Measurements from ENCODE around the gene NNT.

The NNT gene

GRCh38 chr5:43677253-43677652 is 74.3 kb downstream of the NNT start:
- H3K9me3 ChIP-seq (ENCODE audit: insufficient read depth, low read length): no peaks in the 10 kb centered on the region
- H3F3A ChIP-seq (ENCODE audit: insufficient read depth): no peaks in the 10 kb centered on the region
- no peak overlapping the region for H3K4me2 ChIP-seq (ENCODE audit: low read depth, low read length, poor library complexity, severe bottlenecking)
- no peaks in the 10 kb centered on the region for H3K79me2 ChIP-seq (ENCODE audit: insufficient read depth, low read length)
- TF ChIP-seq EZH2phosphoT487 (conservative IDR thresholded peaks at IDR 0.05; ENCODE audit: low read length): no peak
- TF ChIP-seq, protein P1, sequence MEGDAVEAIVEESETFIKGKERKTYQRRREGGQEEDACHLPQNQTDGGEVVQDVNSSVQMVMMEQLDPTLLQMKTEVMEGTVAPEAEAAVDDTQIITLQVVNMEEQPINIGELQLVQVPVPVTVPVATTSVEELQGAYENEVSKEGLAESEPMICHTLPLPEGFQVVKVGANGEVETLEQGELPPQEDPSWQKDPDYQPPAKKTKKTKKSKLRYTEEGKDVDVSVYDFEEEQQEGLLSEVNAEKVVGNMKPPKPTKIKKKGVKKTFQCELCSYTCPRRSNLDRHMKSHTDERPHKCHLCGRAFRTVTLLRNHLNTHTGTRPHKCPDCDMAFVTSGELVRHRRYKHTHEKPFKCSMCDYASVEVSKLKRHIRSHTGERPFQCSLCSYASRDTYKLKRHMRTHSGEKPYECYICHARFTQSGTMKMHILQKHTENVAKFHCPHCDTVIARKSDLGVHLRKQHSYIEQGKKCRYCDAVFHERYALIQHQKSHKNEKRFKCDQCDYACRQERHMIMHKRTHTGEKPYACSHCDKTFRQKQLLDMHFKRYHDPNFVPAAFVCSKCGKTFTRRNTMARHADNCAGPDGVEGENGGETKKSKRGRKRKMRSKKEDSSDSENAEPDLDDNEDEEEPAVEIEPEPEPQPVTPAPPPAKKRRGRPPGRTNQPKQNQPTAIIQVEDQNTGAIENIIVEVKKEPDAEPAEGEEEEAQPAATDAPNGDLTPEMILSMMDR (IDR thresholded peaks at IDR 0.05; ENCODE audit: insufficient read depth, low read length, poor library complexity, severe bottlenecking): no peak
- H3K36me3 ChIP-seq (ENCODE audit: low read length): peaks cover 23% of the 10 kb centered on the region
- H3K4me3 ChIP-seq (ENCODE audit: insufficient read depth, low read length, poor library complexity, severe bottlenecking): no peak overlapping the region
- H3K27ac ChIP-seq (ENCODE audit: low read depth, low read length): no peak overlapping the region
- H3K27me3 ChIP-seq (ENCODE audit: low read length): no peaks in the 10 kb centered on the region
- no peak overlapping the region for H3K9ac ChIP-seq (ENCODE audit: low read length)
- no peak overlapping the region for H2AFZ ChIP-seq (ENCODE audit: low read depth, low read length, severe bottlenecking)
- no peaks in the 10 kb centered on the region for H3K9me2 ChIP-seq (replicated peaks; ENCODE audit: insufficient read depth, low read length)
- no peaks in the 10 kb centered on the region for H4K20me1 ChIP-seq (ENCODE audit: low read depth, low read length)

DNA sequence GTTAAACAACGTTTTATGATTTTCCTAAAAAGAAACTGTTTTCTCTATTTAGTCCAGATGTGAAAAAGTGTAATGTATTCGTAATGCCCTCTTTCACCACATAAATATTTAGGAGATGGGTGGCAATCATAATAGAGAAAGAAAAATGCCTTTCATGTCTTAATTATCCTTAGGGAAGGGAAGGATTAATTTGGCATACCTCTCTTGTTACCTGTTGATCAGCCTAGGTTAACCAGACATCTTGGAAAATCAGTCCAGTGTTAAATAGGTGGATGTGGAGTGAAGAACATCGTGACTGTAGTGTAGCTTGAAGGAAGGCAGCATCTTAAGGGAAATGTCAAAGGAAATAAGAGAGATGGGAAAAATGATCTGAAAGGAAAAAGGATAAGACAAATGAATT is 76.2 kb downstream of the NNT start:
- Histone ChIP-seq H3K9me2 (replicated peaks; ENCODE audit: insufficient read depth, low read length) (no peaks in the 10 kb centered on the region), H3K9me3 (ENCODE audit: insufficient read depth, low read length) (no peaks in the 10 kb centered on the region), H2AFZ (ENCODE audit: low read depth, low read length, severe bottlenecking) (no peak overlapping the region), H3K79me2 (ENCODE audit: insufficient read depth, low read length) (no peaks in the 10 kb centered on the region), H3K4me3 (ENCODE audit: insufficient read depth, low read length, poor library complexity, severe bottlenecking) (no peak overlapping the region), H3K36me3 (ENCODE audit: low read length) (peaks cover 24% of the 10 kb centered on the region), H4K20me1 (ENCODE audit: low read depth, low read length) (no peaks in the 10 kb centered on the region), H3K27ac (ENCODE audit: low read depth, low read length) (no peak overlapping the region), H3K9ac (ENCODE audit: low read length) (no peak overlapping the region), H3K4me2 (ENCODE audit: low read depth, low read length, poor library complexity, severe bottlenecking) (no peak overlapping the region), H3F3A (ENCODE audit: insufficient read depth) (no peaks in the 10 kb centered on the region), H3K27me3 (ENCODE audit: low read length) (no peaks in the 10 kb centered on the region)
- TF ChIP-seq EZH2phosphoT487 (conservative IDR thresholded peaks at IDR 0.05; ENCODE audit: low read length): no peak
- TF ChIP-seq, protein P1 (IDR thresholded peaks at IDR 0.05; ENCODE audit: insufficient read depth, low read length, poor library complexity, severe bottlenecking): no peak

GRCh38 chr5:43680286-43680685 is 77.3 kb downstream of the NNT start:
- Histone ChIP-seq H3K27ac (ENCODE audit: low read depth, low read length) (no peak overlapping the region), H3K4me2 (ENCODE audit: low read depth, low read length, poor library complexity, severe bottlenecking) (no peak overlapping the region), H3K9me2 (replicated peaks; ENCODE audit: insufficient read depth, low read length) (no peaks in the 10 kb centered on the region), H3K27me3 (ENCODE audit: low read length) (no peaks in the 10 kb centered on the region), H3F3A (ENCODE audit: insufficient read depth) (no peaks in the 10 kb centered on the region), H3K9me3 (ENCODE audit: insufficient read depth, low read length) (no peaks in the 10 kb centered on the region), H2AFZ (ENCODE audit: low read depth, low read length, severe bottlenecking) (no peak overlapping the region), H4K20me1 (ENCODE audit: low read depth, low read length) (no peaks in the 10 kb centered on the region), H3K4me3 (ENCODE audit: insufficient read depth, low read length, poor library complexity, severe bottlenecking) (no peak overlapping the region), H3K9ac (ENCODE audit: low read length) (no peak overlapping the region), H3K36me3 (ENCODE audit: low read length) (peaks cover 25% of the 10 kb centered on the region), H3K79me2 (ENCODE audit: insufficient read depth, low read length) (no peaks in the 10 kb centered on the region)
- TF ChIP-seq EZH2phosphoT487 (conservative IDR thresholded peaks at IDR 0.05; ENCODE audit: low read length): no peak
- TF ChIP-seq, protein P1 (IDR thresholded peaks at IDR 0.05; ENCODE audit: insufficient read depth, low read length, poor library complexity, severe bottlenecking): no peak

All from SU-DHL-6 (cell line).